Ramos (cell line): ENCODE results near the gene CD44.
"Not testable (repeated sequence)": the region's sequence is repeated elsewhere in the genome, so short reads cannot be mapped to it uniquely, and the experiment has no call there.

Experiments used
- in situ Hi-C: fragments of 300-500 bp; cut with MboI; formaldehyde crosslinking; loops from one replicate; pipeline ENCODE4 v1.14.3; 2022; ENCODE audit warnings: low sequenced_read_pairs; ENCODE audit not compliant: unreplicated experiment

Gene CD44

GRCh38 chr11:35138943-35139721, at the start of gene CD44:
Gene CD44, plus strand, starts transcription at chr11:35139171. Its CDS starts 133 bp downstream, at chr11:35139304.
- in situ Hi-C loops: no loop called here

GRCh38 chr11:35089666-35090065, 49.3 kb upstream of the CD44 start:
- in situ Hi-C loops: no loop called here

DNA sequence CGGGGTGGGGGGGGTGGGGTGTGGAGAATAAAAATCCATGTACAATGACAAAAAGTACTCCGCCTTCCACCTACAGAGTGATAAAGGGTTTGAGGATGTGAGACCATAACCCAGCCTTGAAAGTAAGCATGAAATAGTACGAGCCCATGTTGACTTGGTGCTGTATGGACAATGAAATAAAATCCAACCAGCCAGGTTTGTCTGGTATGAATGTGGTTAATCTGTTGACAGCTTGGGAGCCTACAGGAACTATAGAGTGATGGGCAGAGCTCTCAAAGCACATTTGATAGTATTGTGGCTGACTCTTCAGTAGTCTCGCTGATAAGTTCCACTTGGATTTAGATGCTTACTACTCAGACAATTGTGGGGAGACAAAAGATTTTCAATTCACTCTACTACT, 48.8 kb upstream of the CD44 start:
- in situ Hi-C loops: no loop called here

DNA sequence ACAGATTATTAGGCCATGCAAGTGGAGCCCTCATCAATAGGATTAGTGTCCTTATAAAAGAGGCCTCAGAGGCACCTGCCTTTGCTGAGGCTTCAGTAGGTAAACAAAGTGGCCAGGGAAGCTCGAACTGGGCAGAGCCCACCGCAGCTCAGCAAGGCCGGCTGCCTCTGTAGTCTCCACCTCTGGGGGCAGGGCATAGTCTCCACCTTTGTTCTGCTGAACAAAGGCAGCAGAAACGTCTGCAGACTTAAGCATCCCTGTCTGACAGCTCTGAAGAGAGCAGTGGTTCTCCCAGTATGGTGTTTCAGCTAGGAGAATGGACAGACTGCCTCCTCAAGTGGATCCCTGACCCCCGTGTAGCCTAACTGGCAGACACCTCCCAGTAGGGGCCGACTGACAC, 48.0 kb upstream of the CD44 start:
- in situ Hi-C loops: not testable (repeated sequence)

DNA sequence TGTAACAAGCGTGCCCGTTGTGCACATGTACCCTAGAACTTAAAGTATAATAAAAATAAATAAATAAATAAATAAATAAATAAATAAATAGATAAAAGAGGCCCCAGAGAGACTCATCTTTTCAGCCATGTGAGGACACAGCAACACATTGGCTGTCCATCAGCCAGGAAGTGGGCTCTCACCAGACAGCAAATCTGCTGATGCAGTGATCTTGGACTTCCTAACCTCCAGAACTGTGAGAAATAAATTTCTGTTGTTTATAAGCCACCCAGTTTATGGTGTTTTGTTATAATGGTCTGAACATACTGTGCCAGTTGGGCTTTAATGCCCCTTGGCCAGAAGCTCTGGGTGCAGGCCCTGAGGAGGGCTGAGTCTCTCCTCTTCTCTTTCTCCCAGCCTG, 42.2 kb upstream of the CD44 start:
- in situ Hi-C loops: no loop called here

- in situ Hi-C loops: no loop called here
Measured at GRCh38 chr11:35097814-35098455, 41.0 kb upstream of the CD44 start.

DNA sequence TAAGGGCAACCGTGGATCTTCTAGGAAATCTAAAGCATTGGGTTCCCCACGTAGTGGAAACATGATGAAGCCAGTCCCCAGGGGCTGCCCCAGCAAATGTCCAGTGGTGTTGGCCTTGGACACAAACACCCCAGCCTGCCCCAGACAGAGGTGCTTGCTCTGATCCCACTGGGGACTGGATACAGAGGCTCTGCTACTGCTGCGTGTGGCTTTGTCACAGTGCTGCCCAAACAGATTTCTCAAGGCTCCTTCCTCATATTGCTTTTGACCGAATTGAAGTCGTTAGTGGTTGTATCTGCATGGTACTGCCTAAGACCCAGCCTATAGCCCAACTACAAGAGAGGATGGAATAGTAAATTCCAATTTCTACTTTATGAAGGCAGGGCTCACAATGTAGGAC, 40.1 kb upstream of the CD44 start:
- in situ Hi-C loops: no loop called here

- in situ Hi-C loops: no loop called here
Measured at GRCh38 chr11:35099278-35100012, 39.5 kb upstream of the CD44 start.

DNA sequence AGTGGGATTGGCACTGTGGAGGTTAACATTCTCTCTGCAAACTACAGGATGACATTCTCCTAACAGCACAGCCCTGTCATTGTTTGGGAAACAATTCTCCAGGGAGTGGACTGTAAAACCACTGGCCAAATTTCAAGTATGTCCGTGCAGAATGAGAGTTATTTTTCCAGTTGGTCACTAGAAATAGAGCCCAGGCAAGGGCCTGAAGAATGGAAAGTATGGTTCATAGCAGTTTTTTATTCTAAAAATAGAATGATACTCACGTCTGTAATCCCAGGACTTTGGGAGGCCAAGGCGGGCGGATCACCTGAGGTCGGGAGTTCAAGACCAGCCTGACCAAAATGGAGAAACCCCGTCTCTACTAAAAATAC, 39.0 kb upstream of the CD44 start:
- in situ Hi-C loops: no loop called here

DNA sequence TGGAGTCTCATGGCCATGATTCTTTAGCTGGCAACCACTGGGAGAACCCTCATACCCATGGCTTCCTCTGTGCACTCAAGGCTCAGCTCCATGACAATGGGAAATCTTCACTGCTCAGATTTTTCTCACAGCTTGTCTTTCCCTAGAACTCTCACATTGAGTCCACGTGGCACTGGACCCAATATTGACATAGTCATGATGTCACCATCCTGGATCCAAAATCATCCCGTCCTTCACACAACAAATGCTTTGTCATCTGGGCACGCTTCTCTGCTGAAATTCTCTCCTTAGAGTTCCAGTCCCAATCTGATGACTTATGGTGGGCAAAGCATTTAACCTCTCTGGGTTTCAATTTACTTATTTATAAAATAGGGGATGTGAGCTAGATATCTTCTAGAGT, 37.7 kb upstream of the CD44 start:
- in situ Hi-C loops: no loop called here

- in situ Hi-C loops: no loop called here
Measured at GRCh38 chr11:35102267-35102666, 36.7 kb upstream of the CD44 start.

- in situ Hi-C loops: no loop called here
Measured at GRCh38 chr11:35103366-35104208, 35.4 kb upstream of the CD44 start.

DNA sequence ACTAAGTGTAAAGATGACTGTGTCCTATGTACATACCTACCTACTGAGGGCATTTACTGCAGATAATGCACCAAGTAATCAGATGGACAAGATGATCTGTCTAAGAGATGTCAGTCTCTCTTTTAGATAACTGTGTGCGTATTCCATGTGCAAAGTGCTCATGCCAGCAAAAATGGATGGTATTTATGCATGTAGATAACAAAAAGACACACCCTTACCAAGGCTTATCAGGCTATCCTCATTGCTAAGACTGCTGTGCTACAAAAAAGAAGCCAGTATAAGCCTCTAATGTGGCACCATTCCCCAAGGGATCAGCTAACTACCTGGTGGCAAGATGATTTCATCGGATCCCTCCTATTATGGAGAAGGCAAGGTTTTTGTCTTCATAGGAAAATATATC, 34.3 kb upstream of the CD44 start:
- in situ Hi-C loops: no loop called here

DNA sequence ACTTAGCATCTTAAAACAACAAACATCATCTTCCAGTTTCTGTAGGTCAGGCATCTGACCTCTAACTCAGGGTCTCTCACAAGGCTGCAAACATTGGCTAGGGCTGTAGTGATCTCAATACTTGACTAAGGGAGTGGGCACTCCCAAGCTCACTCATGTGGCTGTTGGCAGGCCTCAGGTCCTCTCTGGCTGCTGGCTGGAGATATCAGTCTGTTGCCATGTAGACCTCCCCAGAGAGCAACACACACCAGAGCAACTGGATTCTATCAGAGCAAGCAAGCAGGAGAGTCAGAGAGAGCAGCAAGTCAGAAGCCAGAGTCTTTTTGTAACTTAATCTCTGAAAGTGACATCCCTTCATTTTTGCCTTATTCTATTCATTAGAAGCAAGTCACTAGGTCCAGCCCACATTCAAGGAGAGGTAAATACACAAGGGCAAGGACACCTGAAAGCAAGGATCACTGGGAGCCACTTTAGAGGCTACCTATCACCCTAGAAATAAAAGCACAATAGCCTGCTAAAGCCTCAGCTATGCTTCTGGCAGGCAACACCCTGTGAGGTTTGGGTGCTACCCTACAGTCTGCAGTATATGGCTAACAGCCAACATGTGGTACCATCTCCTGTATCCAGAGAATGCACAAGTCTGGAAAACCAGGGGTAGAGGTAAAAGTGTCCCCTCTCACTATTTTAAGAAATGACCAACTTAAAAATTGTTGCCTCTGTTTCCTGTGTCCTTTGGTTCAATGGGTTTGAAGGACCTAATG, 33.5 kb upstream of the CD44 start:
- in situ Hi-C loops: no loop called here

- in situ Hi-C loops: no loop called here
Measured at GRCh38 chr11:35106595-35106994, 32.4 kb upstream of the CD44 start.

- in situ Hi-C loops: no loop called here
Measured at GRCh38 chr11:35107861-35108260, 31.1 kb upstream of the CD44 start.

DNA sequence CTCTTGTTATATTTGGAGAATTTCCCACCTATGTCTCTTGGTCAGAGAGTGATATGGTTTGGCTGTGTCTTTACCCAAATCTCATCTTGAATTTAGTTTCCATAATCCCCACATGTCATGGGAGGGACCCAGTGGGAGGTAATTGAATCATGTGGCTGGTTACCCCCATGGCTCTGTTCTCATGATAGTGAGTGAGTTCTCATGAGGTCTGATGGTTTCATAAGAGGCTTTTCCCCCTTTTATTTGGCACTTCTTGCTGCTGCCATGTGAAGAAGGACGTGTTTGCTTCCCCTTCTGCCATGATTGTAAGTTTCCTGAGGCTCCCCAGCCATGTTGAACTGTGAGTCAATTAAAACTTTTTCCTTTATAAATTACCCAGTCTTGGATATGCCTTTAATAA, 30.6 kb upstream of the CD44 start:
- in situ Hi-C loops: not testable (repeated sequence)

- in situ Hi-C loops: no loop called here
Measured at GRCh38 chr11:35109041-35109440, 29.9 kb upstream of the CD44 start.

DNA sequence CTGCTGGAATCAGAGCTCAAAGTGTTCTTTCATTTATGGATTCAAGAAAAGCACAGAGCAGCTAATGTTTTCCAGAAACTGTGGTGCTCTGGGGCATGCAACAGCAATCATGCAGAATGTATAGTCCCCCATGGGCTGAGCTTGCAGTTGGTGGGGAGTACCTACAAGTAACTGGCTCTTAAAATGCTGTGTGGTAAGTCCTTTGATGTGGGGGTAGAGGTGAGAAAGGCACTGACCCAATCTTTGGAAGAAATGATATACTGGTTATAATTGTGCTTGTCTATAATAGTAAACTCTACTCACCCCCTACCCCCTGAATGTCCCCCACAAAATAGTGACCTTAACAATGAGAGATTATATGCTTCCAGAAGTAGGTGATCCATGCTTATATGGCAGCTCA, 29.1 kb upstream of the CD44 start:
- in situ Hi-C loops: no loop called here
